SH-SY5Y (cell line): ENCODE measurements around the gene OR5AL1.

Experiments used
- GATA2 ChIP-seq: IDR thresholded peaks from 2 replicates; pipeline ENCODE4 v1.6.1; 2011; ENCODE audit warnings: mild to moderate bottlenecking, low read depth, low read length
- GATA3 ChIP-seq: IDR thresholded peaks from 2 replicates; pipeline ENCODE4 v1.6.1; 2011; ENCODE audit warnings: low read depth, mild to moderate bottlenecking, low read length, moderate library complexity

GRCh38 chr11:56380120-56380519 lies 32.4 kb upstream of the OR5AL1 start:
- no peak for TF ChIP-seq GATA3
- no peak for TF ChIP-seq GATA2
